DMS 273 treated with DMSO at 0.1 percent for 48 hours (cell line): Measurements from ENCODE around the gene PTPN6.
A peak's percentile ranks its signal among the peaks of the same experiment; 100 is the strongest.
"Not testable (repeated sequence)": the region's sequence is repeated elsewhere in the genome, so short reads cannot be mapped to it uniquely, and the experiment has no call there.

Experiments used
- DNase-seq: peaks from one replicate; lab custom pipeline; 2025; lab: John Stamatoyannopoulos, UW

Gene PTPN6

DNA sequence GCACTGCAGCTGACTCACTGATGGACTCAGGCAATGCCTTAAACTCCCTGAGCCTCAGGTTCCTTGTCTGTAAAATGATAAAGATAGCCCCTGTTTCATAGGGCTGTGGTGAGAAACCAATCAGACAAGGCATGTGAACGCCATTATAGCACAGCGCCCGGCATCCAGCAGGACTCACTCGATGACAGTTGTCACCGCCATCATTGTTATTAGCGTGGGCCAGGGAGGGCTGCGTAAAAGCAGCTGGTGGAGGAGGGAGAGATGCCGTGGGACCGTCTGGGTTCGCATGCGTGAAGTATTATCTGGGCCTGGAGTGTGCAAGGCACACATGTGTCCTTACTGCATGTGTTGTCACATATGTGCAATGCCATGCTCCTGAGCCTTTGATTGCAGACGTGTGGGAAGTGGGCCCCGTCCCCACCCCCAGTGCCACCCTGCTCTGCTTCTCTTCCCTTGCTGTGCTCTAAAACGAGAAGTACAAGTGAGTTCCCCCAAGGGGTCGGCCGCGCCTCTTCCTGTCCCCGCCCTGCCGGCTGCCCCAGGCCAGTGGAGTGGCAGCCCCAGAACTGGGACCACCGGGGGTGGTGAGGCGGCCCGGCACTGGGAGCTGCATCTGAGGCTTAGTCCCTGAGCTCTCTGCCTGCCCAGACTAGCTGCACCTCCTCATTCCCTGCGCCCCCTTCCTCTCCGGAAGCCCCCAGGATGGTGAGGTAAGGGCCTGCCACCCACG, at the start of gene PTPN6:
TSS of gene PTPN6 (plus strand) at position 546 of the 730 bp plus-strand sequence. CDS start at position 703, 157 bp downstream.
- DNase-seq: no peak

DNA sequence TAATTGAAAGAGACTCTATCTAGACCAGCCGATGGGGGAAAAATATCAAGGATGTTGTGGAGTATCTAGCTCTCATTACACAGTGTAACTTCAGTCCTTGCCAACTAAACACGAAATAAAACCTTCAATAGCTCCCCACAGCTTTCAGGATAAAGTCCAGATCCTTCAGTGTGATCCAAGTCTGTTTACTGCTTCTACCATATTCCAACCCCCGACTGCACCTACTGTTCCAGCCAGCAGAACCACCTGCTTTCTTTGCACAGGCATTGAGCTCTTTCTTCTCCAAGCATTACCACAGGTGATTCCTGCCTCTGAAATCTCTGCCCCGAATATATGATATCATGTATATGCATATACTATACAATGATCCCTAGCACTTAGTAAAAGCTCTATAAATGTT, 48.7 kb upstream of the PTPN6 start:
- no peak for DNase-seq

DNA sequence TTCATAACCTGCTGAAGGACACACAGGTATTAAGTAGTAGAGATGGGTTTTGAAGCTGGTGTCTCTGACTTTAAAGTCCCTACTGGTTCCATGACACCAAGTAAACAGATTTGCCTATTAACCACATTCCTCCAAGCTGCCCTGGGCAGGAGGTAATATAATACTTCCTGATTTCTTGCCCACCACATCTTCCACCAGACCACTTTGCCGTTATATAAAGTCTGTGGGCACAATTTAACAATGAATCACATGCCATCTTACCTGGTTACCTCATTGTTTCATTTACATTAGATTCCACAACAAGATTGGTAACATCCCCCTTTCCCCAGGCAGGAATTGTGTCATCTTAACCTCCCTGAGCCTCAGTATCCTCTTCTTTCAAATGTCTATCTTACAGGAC, 47.4 kb upstream of the PTPN6 start:
- DNase-seq: no peak

DNA sequence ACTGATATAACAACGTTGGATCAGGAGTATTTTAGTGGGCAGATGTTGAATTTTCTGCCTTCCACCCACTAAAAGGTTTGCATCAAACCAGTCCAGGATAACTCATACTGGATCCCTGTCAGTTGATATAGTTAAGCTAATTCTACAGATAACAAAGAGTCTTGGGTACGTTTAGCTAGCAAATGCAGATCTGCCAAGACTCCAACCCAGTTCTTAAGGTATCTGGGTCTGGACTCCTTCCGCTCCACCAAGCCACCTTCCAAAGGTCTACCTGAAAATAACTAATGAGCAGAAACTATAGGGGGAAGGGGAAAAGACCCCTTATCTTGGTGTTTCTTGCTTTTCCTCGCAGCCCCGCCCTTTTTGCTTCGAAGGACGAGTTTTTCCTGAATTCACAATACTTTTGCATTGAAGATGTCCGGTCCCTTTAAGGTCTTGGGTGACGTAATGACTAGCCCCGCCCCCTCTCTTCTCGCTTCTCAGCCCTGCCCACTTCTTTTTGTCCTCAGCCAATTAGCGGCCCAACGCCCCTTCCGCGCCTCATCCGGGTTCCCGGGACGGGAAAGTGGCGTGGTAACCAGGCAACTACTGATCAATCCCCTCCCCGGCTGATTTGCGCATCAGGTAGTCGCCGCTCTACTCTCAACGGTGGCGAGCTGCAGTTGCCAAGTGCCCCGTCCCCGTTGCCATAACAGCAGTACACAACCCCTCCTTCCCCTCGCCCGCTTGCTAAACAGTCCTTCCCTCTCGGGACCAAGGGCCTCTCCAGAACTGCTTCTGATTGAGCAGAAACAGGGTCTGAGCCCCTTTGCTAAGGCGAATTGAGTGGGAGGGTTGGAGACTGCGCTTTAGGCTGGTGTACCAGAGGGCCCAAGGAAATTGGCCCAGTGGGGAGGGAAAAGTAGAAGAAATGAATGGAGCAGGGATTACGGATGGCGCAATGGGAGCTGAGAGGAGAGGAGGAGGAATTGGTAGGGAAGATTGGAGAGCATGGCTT, 46.6 kb upstream of the PTPN6 start, which contains the start of gene LRRC23:
TSS of gene LRRC23 (plus strand) at position 543 of the 997 bp plus-strand sequence. CDS start 812 bp downstream, outside the sequence.
- DNase-seq: peak; percentile 76

DNA sequence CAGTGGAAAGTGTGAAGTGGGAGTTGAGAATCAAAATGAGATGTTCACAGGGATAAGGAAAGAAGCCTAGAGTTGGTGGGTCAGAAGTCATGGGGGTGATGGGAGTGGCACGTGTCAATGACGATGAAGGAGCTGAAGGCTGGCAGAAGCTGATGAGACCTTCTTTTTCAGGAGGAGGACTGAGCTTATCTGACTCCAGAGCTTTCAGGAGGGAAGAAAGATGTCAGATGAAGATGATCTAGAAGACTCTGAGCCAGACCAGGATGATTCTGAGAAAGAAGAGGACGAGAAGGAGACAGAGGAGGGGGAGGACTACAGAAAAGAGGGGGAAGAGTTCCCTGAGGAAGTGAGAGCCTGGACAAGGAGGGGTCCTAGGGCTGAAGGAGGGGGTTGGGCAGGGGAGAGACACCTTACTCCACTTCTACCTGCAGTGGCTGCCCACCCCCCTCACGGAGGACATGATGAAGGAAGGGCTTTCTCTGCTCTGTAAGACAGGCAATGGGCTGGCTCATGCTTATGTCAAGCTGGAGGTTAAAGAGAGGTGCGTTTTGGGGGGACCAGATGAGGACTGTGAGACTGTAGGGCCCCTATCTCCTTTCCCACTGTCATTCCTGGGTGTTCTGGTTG, 45.6 kb upstream of the PTPN6 start:
- DNase-seq: no peak

DNA sequence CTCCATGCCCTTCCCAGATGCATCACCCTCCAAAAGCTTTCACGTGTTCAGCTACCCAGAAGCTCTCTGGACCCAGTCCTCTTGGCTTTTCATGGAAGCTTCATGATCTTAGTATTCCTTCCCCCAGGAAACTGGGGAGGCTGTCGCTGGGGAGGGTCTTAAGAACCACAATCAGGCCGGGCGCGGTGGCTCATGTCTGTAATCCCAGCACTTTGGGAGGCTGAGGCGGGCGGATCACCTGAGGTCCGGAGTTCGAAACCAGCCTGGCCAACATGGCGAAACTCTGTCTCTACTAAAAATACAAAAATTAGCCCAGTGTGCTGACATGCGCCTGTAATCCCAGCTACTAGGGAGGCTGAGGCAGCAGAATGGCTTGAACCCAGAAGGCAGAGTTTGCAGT, 43.0 kb upstream of the PTPN6 start:
- DNase-seq: not testable (repeated sequence)

DNA sequence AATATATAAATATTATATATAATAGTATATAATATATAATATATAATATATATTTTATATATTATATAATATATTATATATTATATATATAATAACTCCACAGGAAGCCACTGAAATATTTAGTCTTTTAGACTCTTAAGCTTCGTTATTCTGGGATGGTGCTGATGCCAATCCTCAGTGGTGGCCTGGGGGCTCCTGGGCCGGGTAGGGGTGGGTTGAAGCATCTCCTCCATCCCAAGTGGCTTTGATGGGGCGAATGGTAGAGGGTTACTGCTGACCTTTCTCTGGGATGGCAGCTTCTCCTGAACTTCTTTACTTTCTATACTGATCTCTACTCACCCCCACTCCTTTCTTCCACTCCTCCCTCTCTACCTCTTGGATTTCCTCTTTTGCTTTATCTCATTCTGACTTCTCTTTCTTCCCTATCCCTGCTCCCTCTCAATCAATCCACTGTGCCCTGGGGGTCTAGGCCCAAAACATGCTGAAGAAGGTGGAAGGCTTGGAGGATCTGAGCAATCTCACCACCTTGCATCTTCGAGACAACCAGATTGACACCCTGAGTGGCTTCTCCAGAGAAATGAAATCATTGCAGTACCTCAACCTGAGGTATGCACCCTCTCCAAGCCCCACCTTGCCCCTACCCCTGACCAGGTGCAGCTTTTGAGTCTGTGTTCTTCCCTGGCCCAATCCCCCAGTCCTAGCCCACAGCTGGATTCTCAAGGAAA, 41.6 kb upstream of the PTPN6 start:
- DNase-seq: no peak

DNA sequence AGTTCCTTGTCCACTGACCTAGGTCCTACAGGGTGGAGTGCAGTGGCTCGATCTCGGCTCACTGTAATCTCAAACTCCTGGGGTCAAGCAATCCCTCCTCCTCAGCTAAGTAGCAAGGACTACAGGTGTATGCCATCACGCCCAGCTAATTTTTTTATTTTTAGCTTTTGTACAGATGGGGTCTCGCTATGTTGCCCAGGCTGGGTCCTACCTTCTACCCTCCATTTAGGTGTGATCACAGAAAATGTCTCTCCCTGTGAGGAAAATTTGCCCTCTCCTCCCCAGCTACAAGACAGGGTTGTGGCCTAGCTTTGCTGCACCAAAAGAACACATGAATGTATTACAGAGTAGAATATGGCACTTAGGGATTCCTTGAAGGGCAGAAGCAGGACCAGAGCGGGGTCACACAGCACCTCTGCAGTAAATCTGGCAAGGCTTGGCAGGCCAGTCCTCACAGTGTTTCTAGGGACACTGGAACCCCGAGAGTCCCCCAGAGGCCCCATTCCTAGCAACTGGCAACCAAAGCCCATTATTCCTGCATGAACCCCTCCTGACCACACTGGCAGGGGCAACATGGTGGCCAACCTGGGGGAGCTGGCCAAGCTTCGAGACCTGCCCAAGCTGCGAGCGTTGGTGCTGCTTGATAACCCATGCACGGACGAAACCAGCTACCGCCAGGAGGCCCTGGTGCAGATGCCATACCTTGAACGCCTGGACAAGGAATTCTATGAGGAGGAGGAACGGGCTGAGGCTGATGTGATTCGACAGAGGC, 38.8 kb upstream of the PTPN6 start:
- DNase-seq: no peak

DNA sequence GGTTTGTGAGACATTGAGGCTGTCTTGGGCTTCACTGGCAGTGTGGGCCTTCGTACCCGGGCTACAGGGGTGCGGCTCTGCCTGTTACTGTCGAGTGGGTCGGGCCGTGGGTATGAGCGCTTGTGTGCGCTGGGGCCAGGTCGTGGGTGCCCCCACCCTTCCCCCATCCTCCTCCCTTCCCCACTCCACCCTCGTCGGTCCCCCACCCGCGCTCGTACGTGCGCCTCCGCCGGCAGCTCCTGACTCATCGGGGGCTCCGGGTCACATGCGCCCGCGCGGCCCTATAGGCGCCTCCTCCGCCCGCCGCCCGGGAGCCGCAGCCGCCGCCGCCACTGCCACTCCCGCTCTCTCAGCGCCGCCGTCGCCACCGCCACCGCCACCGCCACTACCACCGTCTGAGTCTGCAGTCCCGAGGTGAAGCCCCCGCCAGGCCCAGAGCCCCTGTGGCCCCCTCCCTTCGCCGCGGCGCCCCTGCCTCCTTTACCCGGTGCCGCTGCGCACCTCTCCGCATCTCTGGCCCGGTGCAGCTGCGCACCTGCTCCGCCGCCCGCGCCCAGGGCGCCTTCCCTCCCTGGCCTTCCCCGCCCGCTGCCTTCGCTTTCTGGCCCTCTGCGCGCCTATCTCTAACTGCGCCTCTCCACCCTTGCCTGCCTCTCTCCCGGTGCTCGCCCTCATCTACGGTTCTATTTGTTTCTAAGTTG, 36.8 kb upstream of the PTPN6 start, which contains the start of gene ENO2:
TSS of gene ENO2 (plus strand) at position 335 of the 701 bp plus-strand sequence. CDS start 1,253 bp downstream, outside the sequence.
- peak; percentile 7 for DNase-seq

DNA sequence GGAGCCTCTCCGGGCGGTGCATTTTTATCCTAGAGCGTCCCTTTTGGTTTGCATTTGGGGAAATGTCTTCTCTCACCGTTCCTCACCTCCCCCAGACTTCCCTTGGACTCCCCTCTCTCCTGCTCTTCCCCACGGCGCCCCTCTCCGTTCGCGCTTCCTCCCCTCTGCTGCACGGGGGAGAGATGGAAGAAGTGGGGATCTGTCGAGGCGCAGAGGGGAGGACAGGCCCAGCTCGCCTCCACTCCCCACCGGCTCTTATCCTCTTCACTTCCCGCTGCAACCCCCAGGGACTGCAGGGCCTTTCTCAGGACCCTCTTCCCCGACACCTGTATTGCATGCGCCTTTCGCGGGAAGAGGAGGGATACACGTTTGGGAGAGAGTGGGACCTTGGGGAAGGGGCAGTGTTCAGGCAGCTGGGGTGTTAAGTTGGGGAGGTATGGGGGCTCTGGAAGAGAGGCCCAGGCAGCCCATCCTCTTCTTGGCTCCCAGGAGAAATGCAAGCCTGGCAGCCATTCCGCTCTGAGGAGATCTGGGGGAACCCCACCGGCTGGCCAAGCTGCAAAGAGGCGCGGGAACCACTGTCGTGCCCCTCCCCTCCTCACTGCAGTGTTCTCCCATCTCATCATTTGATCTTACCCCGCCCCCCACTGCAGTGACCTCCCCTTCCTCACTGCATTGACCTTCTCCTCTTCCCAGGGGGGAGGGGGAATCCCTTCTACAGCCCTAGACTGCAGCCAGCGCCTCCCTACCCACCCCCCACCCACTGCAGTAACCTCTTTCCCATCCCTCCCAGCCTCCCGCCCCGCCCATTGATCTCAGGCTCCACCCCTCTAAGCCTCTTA, 36.0 kb upstream of the PTPN6 start:
- DNase-seq: no peak

DNA sequence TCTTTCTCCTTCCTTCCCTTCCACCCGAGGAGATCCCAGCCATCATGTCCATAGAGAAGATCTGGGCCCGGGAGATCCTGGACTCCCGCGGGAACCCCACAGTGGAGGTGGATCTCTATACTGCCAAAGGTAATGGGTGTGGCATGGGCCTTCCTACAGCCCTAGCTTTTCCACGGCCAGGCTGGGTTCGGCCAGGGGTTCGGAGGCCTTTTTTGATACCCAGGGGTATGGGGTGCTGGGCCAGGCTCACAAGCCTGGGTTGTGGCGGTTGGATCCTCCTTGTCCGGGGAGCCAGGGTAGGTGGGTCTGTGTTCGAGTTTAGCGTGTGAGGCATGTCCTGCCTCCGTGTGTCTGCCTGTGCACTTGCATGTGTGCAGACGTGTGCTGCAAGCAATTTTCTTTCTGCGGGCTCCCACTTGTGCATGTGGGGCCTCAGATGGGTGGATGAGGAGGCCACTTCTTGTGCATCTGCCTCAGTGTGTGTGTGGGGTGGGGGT, 35.3 kb upstream of the PTPN6 start:
- no peak for DNase-seq

DNA sequence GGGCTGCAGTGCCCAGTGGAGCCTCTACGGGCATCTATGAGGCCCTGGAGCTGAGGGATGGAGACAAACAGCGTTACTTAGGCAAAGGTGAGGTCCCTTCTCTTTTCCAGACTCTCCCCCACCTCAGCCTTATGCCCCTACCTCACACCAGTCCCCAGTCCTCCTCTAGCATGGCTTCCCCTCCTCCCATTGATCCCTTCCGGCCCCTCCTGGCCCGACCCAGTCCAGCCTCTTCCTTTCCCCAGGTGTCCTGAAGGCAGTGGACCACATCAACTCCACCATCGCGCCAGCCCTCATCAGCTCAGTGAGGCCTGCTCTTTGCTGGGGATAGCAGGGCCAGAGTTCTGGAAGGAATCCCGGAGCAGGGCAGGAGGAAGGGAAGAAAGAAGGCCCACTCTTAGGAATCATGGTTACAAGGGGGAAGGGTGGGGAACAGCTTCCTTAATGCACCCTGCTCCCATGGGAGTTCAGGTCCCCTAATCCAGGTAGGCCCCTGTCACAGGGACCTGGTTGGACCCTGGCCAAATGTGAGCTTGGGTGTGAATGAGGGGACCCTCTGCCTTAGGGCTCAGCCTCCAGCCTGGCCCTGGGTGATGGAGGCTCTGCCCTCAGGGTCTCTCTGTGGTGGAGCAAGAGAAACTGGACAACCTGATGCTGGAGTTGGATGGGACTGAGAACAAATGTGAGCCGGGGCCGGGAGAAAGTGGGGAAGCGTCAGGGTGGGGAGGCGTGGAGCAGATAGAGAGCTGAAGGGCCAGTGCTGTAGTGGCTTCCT, 34.5 kb upstream of the PTPN6 start:
- DNase-seq: no peak

DNA sequence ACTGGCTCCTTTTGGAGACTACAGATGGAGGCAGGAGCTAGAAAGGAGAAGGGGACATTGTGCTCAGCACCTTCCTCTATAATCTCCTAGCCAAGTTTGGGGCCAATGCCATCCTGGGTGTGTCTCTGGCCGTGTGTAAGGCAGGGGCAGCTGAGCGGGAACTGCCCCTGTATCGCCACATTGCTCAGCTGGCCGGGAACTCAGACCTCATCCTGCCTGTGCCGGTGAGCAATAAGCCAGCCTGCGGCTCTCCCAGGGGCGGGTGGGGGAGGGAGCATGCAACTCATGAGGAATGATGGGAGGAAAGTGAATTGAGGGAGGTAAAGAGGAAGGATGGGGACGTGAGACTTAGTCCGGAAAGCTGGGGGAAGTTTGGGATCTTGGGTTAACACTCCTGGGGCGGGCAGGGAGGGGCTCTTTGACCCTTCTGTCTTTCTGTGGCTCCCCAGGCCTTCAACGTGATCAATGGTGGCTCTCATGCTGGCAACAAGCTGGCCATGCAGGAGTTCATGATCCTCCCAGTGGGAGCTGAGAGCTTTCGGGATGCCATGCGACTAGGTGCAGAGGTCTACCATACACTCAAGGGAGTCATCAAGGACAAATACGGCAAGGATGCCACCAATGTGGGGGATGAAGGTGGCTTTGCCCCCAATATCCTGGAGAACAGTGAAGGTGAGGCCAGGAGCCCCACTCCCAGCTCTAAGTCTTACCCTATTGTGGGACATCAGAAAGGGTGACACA, 33.5 kb upstream of the PTPN6 start:
- DNase-seq: no peak

DNA sequence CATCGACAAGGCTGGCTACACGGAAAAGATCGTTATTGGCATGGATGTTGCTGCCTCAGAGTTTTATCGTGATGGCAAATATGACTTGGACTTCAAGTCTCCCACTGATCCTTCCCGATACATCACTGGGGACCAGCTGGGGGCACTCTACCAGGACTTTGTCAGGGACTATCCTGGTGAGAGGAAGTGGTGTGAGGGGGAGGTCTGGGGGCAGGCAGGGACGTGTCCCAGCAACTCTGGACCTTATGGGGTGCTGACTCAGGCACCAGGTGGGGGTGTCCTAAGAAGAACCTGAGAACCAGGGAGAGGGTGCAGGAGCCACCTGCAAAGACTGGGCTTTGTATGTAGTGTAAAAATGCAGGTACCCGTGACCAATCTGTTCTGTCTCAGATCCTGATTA, 31.6 kb upstream of the PTPN6 start:
- DNase-seq: no peak

DNA sequence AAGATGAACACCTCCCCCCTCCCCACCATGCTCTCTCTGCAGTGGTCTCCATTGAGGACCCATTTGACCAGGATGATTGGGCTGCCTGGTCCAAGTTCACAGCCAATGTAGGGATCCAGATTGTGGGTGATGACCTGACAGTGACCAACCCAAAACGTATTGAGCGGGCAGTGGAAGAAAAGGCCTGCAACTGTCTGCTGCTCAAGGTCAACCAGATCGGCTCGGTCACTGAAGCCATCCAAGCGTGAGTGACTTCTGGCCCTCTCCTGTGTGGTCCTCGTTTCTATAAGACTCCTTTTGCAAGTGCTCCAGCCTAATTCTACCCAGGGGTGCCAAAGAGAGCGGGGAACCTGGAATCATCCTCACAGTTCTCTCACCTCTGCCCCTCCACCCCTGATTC, 29.6 kb upstream of the PTPN6 start:
- no peak for DNase-seq

DNA sequence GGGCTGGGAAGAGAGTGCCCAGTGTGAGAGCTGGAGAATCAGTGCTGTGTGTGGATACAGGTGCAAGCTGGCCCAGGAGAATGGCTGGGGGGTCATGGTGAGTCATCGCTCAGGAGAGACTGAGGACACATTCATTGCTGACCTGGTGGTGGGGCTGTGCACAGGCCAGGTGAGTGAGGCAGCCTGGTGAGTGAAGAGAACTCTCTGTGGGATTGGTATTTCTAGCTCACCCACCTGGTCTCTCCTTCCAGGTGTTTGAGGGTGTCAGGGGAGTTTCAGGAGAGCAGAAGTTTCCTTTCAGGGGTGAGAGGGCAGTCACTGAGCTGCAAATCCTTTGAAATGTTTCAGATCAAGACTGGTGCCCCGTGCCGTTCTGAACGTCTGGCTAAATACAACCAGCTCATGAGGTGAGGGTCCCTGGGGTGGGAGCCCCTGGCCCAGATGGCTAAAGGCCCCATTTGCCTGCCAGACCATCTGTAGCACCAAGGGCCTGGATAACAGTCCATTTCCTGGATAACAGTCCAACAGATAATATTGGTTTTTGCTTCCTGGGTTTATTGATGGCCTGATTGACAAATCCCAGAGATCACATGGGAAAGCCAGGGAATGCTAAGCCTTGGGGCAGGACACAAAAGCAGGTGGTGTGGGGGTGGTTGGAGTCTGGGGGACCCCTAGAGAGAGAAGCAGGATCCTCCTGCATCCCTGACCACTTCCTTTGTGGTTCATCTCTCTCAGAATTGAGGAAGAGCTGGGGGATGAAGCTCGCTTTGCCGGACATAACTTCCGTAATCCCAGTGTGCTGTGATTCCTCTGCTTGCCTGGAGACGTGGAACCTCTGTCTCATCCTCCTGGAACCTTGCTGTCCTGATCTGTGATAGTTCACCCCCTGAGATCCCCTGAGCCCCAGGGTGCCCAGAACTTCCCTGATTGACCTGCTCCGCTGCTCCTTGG, 28.9 kb upstream of the PTPN6 start:
- DNase-seq: no peak
